Progenitor cell of endocrine pancreas (in vitro differentiated cells): ENCODE measurements around the gene SLC22A24. TPM values are rescaled to one million over a fixed set of nuclear protein-coding genes. Genes with fewer than 3 reads are reported as not detected.
"Not testable (repeated sequence)": the region's sequence is repeated elsewhere in the genome, so short reads cannot be mapped to it uniquely, and the experiment has no call there.

ENCODE experiments used
- DNase-seq: peaks from one replicate; pipeline ENCODE4 v3.0.0; 2021; ENCODE audit warnings: low spot score; ENCODE audit not compliant: unreplicated experiment
- H3K27ac Mint-ChIP-seq: 2 replicates; pipeline ENCODE4 v1.8.0; 2021; ENCODE audit warnings: mild to moderate bottlenecking, moderate library complexity, mixed read lengths
- H3K27me3 Mint-ChIP-seq: 2 replicates; pipeline ENCODE4 v1.8.0; 2021; ENCODE audit warnings: mixed read lengths
- H3K36me3 Mint-ChIP-seq: 2 replicates; pipeline ENCODE4 v1.8.0; 2022; ENCODE audit warnings: mixed read lengths; ENCODE audit not compliant: insufficient read depth
- H3K4me1 Mint-ChIP-seq: 2 replicates; pipeline ENCODE4 v1.8.0; 2021; ENCODE audit warnings: low read depth, mixed read lengths
- H3K4me3 Mint-ChIP-seq: 2 replicates; pipeline ENCODE4 v1.8.0; 2021; ENCODE audit warnings: low read depth, mild to moderate bottlenecking, moderate library complexity, mixed read lengths
- H3K9me3 Mint-ChIP-seq: 2 replicates; pipeline ENCODE4 v1.8.0; 2021; ENCODE audit warnings: low read depth, mixed read lengths
- CTCF ChIP-seq: fragments of 200-600 bp; sonication (generic); IDR thresholded peaks from one replicate; pipeline ENCODE4 v1.5.0; 2021; ENCODE audit warnings: antibody characterized with exemption, mild to moderate bottlenecking; ENCODE audit not compliant: unreplicated experiment
- total RNA-seq: library from RNA; stranded (reverse); gene quantifications from 2 replicates; pipeline ENCODE4 v1.2.1, GENCODE V29; 2021

Gene SLC22A24
- total RNA-seq, 1 donor from 2014 or later = not detected

- no peak overlapping the region for H3K27ac Mint-ChIP-seq
- no peak overlapping the region for H3K4me3 Mint-ChIP-seq
- H3K36me3 Mint-ChIP-seq = peaks cover 3% of the 10 kb centered on the region
- H3K27me3 Mint-ChIP-seq = peaks cover 5% of the 10 kb centered on the region
- peaks cover 11% of the 10 kb centered on the region for H3K9me3 Mint-ChIP-seq
- no peak for DNase-seq
- TF ChIP-seq CTCF = no peak
- no peaks in the 10 kb centered on the region for H3K4me1 Mint-ChIP-seq
Observed at GRCh38 chr11:63080682-63081081, 63.3 kb downstream of the SLC22A24 start.

DNA sequence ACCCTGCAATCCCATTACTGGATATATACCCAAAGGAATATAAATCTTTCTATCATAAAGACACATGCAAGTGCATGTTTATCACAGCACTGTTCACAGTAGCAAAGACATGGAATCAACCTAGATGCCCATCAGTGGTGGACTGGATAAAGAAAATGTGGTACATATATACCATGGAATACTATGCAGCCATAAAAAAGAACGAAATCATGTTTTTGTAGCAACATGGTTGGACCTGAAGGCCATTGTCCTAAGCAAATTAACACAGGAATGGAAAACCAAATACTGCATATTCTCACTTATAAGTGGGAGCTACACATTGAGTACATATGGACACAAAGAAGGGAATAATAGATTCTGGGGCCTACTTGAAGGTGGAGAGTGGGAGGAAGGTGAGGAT lies 97.8 kb downstream of the SLC22A24 start:
- H3K27me3 Mint-ChIP-seq = peaks cover 17% of the 10 kb centered on the region
- not testable (repeated sequence) for H3K27ac Mint-ChIP-seq, H3K4me1 Mint-ChIP-seq, H3K4me3 Mint-ChIP-seq, H3K36me3 Mint-ChIP-seq, H3K9me3 Mint-ChIP-seq, DNase-seq

DNA sequence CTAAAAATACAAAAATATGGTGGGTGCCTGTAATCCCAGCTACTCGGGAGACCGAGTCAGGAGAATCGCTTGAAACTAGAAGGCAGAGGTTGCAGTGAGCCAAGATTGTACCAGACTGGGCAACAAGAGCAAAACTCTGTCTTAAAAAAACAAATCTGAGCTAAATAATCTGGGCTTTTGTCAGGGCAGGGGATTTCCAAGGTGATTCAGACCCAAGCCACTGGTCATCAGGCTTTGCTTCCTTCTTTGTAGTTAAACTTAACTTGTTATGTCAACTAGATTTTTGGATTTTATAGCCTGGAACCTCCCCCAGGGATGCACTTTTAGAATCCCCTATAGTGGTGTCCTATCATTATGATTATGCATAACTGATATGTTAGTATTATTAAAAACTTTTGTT lies 101.4 kb downstream of the SLC22A24 start:
- Mint-ChIP-seq H3K9me3 (peaks cover 8% of the 10 kb centered on the region), H3K4me1 (no peaks in the 10 kb centered on the region), H3K27ac (no peak overlapping the region), H3K36me3 (no peaks in the 10 kb centered on the region), H3K27me3 (peaks cover 15% of the 10 kb centered on the region), H3K4me3 (no peak overlapping the region)
- DNase-seq = no peak
- no peak for TF ChIP-seq CTCF

- H3K27ac Mint-ChIP-seq = no peak overlapping the region
- no peaks in the 10 kb centered on the region for H3K9me3 Mint-ChIP-seq
- no peak for TF ChIP-seq CTCF
- peaks cover 2% of the 10 kb centered on the region for H3K4me1 Mint-ChIP-seq
- no peak for DNase-seq
- H3K4me3 Mint-ChIP-seq = no peak overlapping the region
- no peaks in the 10 kb centered on the region for H3K27me3 Mint-ChIP-seq
- H3K36me3 Mint-ChIP-seq = no peaks in the 10 kb centered on the region
Observed at GRCh38 chr11:63032457-63032856, 111.6 kb downstream of the SLC22A24 start.

Other genes starting within 250 kb of the SLC22A24 start
- gene CHRM1, start 222.9 kb downstream of the SLC22A24 start, total RNA-seq = 0.62 and 0.67 TPM in 2 replicates
- gene SLC22A6, start 159.3 kb downstream of the SLC22A24 start, total RNA-seq = not detected in 2 replicates
- gene SLC22A8, start 128.4 kb downstream of the SLC22A24 start, total RNA-seq = 2.4 and 4.1 TPM in 2 replicates
- gene SLC22A25, start 99.4 kb upstream of the SLC22A24 start, total RNA-seq = not detected in 2 replicates
- not detected in 2 replicates for gene SLC22A9, start 225.6 kb upstream of the SLC22A24 start, total RNA-seq